GM21528 (cell line): Measurements from ENCODE around the gene CLDN15.
A peak's percentile ranks its signal among the peaks of the same experiment; 100 is the strongest.
"Not testable (repeated sequence)": the region's sequence is repeated elsewhere in the genome, so short reads cannot be mapped to it uniquely, and the experiment has no call there.

Source experiments
- ATAC-seq: cut with Tn5 transposase; IDR thresholded peaks from one replicate; pipeline ENCODE4 v1.9.1; 2021; ENCODE audit warnings: mild to moderate bottlenecking, moderate library complexity; ENCODE audit not compliant: unreplicated experiment, low FRiP score

The CLDN15 gene

DNA sequence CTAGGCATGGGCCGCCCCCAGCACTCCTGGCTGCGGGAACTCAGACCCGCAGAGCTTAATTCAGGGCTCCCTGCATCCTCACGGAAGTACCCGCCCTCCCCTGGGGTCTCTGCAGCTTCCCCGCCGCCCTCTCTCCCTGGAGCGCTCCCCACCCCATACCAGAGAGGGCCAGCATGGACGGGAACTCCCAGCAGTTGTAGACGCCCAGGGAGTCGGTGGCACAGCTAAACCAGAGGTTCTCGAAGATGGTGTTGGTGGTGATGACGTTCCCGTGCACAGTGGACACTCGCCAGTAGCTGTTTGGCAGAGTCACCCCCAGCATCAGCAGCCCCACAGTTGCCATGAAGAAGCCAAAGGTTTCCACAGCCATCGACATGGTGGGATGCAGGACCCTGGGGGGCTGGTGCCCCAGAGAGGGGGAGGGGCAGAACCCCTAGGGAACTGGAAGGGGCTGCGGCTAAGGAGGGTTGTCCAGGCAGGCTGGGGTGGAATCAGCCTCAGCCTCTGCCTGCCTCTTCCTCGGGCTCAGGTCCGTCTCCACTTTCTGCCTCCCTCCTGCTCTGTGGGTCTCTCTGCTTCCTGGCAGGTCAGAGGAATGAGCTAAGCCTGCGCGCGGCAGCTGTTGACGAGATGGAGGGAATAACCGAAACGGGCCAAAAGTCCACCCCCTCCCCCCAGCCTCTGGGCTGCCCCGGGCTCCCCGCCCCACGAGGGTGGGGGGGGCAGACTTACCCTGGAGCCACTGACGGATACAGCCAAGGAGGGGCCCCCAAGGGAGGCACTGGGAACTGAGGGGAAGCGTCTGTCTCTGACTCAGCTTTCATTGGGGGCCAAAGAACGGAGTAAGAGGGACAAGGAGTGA lies at the start of gene CLDN15:
CLDN15 (minus strand) TSS at position 597 of the 862 bp plus-strand sequence; CDS start at position 376, 221 bp downstream.
- no peak for ATAC-seq

- ATAC-seq, result no peak
Observed at GRCh38 chr7:101287032-101287431, 49.4 kb upstream of the CLDN15 start.

- ATAC-seq, result not testable (repeated sequence)
Observed at GRCh38 chr7:101285880-101286279, 48.3 kb upstream of the CLDN15 start.

DNA sequence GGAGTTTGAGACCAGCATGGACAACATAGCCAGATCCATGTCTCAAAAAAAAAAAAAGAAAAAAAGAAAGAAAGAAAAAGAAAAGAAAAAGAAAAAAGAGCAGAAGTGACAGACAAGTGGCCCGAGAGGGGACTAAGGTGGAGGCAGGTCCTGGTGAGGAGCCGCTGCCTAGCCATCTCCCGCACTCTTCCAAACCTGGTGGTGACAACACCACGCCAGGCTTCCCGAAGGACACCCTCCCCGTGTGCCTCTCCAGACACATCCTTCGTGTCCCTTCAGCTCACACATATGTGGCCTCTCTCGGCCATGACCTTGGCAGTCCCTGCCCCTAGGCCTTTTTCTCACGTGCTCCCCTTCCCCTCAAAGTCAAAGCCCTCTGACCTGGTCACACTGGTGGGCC lies 47.6 kb upstream of the CLDN15 start:
- no peak for ATAC-seq

- ATAC-seq, result not testable (repeated sequence)
Observed at GRCh38 chr7:101280912-101281311, 43.3 kb upstream of the CLDN15 start.

DNA sequence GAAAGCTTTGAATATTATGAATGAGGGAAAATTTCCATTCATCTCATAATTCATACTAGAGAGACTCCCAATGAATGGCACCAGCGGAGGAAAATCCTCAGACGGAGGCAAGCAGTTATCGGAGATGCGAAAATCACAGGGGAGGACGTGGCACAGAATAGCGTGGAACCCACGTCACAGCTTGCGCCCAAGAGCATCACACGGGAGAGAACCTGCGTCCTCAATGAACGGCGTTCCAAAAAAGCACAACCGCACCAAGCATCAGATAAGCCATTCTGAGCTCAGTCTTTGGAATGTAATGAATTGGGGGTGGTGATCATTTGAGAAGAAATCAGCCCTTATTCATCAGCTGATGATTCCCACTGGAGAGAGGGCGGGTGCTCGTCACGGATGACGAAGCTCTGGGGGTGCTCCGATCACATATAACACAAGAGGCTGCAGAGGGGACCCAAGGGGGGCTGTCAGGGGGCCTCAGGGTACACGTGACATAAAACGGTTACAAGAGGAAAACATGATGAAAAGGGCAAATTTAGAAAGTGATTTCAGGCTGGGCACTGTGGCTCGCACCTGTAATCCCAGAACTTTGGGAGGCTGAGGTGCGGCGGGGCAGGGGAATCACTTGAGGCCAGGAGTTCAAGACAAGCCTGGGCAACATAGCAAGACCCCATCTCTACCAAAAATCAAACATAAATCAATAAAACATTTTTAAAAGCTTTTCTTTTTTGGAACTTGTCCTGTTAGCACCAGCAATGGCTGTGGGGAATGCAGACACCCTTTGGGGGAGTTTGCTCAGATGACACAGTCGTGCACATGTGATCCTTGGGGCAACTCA lies 41.1 kb upstream of the CLDN15 start:
- ATAC-seq, result no peak

GRCh38 chr7:101277155-101277554 lies 39.6 kb upstream of the CLDN15 start:
- ATAC-seq, result no peak

DNA sequence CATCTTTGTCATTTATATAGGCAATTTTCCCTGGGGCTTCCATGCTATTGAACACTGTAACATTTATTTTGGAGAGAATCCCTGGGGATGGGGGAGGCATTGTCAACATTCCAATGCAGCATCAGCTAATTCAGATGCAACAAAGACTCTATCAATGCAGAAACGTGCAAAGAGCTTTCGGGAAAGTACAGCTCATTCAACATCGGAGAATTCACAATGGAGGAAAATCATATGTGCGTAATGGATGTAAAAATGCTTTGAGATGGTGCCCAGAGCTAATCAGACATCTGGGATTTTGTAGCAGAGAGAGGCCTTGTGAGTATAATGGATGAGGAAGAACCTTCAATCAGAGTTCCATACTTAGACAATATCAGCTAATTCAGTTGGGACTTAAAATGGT lies 35.6 kb upstream of the CLDN15 start:
- ATAC-seq, result no peak

DNA sequence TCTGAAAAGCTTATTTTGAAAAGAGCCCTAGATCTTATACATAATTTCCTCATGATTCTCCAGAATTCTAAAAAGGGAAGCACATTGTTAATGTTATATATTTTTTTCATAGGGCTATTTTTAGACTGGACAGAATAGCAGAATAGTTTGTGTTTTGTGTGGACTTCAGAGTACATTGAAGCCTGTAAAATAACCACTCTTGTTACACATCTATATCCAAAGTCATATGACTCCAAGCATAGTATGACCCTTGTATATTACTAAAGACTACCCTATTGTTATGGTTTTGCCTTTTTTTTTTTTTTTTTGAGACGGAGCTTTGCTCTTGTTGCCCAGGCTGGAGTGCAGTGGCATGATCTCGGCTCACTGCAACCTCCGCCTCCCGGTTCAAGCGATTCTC lies 33.4 kb upstream of the CLDN15 start:
- no peak for ATAC-seq

- ATAC-seq, result no peak
Observed at GRCh38 chr7:101269664-101270063, 32.1 kb upstream of the CLDN15 start.

DNA sequence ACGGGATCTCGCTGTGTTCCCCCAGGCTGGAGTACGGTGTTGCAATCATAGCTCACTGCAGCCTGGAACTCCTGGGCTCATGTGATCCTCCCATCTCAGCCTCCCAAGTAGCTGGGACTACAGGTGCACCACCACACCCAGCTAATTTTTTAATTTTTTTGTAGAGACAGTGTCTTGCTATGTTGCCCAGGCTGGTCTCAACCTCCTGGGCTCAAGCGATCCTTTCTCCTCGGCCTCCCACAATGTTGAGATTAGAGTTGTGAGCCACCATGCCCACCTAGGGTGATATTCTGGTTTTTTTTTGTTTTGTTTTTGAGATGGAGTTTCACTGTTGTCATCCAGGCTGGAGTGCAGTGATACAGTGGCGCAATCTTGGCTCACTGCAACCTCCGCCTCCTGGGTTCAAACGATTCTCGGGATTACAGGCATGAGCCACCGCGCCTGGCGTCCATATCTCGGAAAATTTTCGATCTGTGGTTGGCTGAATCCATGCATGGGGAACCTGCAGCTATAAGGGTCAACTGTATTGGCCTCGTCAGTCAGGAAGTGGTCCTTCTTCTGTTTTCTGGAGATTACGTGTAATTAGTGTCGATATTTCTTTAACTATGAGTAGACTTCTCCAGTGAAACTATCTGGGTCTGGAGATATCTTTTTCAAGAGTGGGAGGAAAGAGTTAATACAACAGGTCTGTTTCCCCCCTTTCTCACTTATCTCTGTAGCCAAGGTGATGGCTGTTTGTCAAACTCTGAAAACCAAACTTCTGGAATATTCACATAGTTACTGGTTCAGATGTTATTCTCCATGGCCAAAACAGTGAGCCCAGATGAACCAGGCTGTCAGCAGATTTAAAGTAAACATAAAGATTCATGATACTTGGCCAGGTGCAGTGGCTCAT lies 28.3 kb upstream of the CLDN15 start:
- no peak for ATAC-seq

- ATAC-seq, result not testable (repeated sequence)
Observed at GRCh38 chr7:101264102-101264706, 26.6 kb upstream of the CLDN15 start.

DNA sequence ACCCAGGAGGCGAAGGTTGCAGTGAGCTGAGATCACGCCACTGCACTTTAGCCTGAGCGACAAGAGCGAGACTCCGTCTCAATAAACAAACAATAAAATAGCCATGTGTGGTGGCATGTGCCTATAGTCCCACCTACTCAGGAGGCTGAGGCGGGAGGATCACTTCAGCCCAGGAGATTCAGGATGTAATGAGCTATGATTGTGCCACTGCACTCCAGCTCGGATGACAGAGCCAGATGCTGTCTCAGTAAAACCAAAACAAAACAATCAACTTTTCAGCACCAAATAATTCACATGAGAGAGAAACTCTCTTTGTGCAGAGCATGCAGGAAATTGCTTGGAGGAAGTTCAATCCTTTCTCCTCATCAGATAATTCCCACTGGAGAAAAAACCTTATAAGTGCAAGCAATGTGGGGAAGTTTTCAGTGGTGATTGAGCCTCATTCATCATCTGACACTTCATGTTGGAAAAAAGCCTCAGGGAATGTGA lies 20.7 kb upstream of the CLDN15 start:
- ATAC-seq, result no peak

DNA sequence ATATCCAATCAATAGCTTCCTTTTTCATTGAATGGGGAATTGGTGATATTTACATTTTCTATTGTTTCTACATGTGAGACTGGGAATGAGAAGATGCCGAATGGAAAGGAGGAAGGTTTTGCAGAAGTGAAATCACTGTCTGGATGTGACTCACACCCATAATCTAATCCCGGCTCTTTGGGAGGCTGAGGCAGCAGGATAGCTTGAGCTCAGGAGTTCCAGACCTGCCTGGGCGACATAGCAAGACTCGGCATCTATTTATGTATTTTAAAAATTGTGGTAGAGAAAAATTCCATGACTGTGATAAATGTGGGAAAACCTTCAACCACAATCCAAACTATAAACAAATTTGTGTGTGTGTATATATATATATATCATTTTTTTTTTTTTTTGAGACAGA lies 18.2 kb upstream of the CLDN15 start:
- no peak for ATAC-seq

GRCh38 chr7:101253199-101253598 lies 15.6 kb upstream of the CLDN15 start:
- not testable (repeated sequence) for ATAC-seq

DNA sequence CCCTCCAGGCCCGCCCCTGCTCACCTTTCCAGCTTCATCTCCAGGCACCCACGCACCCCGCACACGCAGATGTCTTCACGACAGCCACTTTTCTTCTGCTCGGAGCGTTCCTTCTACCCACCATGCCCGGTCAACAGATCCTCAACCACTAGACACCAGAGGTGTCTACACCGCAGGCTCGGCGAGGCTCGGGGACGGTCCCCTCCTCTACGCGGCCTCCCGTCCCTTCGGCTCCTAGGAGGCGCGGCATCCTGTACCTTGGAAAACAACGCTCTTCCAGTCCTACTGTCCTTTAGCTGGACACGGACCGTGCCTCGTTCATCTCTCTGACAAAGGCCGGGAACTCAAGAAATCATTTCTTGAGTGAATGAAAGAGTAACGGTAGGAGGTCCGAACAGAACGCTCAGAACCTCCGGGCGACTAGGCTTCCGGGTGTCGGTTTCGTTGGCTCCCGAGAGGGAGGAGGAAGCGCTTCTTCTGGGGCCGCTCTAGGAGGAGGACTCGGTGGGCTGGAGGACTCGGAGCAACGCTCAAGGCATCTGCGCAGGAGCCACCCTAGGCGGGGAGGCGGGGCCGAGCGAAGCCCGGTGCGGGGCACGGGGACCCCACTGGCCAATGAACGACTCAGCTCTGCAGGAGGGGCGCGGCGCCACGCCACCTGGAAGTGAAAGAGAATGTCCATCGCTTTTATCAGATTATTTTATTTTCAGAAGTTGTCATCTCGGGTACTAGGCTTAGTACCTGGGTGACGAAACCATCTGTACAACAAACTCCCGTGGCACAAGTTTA lies 14.5 kb upstream of the CLDN15 start:
- ATAC-seq, result peak; percentile 95

- ATAC-seq, result no peak
Observed at GRCh38 chr7:101250324-101250723, 12.7 kb upstream of the CLDN15 start.

- no peak for ATAC-seq
Observed at GRCh38 chr7:101248276-101248675, 10.7 kb upstream of the CLDN15 start.

GRCh38 chr7:101245147-101245668 lies 7.6 kb upstream of the CLDN15 start:
- no peak for ATAC-seq
